ENCODE measurements around the gene SLC5A2.

Gene SLC5A2

DNA sequence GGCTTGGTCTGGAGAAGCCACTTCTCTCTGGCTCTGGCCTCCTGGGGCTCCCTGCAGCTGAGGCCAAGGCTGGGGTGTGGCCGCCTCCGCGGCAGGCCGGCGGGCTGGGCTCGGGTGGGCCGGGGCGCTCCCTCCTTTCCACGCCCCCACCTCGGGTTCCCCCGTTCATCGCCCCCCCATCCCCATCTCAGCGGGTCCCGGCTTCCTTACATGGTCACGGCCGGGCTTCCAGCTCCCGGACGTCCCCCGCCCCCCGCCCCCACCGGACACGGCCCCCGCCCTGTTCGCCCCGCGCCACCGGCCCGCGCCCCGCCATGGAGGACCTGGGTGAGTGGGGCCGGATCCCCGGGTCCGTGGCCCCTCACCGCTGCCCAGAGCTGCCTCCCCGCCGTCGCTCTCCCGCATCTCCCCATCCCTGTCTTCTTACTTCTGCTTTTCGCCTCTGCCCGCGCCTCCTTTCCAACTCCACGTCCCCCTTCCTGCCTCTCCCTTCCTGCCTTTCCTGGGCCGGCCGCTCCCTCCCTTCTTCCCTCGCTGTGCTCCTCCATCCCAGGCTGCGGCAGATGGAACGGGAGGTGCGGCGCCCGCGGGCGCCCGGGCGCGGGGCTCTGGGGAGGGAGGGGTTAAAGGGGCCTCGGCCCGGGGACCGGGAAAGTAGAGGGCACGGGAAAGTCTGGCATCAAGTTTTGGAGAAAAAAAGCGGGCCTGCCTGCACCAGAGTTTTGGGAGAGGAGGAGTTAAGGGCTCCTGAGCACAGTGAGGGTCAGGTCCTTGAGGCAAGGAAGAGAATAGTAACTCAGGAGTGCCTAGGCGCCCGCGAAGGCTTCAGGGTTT, 10.8 kb upstream of the SLC5A2 start, which contains the start of gene TGFB1I1 (continued):
- TF ChIP-seq, protein P1, sequence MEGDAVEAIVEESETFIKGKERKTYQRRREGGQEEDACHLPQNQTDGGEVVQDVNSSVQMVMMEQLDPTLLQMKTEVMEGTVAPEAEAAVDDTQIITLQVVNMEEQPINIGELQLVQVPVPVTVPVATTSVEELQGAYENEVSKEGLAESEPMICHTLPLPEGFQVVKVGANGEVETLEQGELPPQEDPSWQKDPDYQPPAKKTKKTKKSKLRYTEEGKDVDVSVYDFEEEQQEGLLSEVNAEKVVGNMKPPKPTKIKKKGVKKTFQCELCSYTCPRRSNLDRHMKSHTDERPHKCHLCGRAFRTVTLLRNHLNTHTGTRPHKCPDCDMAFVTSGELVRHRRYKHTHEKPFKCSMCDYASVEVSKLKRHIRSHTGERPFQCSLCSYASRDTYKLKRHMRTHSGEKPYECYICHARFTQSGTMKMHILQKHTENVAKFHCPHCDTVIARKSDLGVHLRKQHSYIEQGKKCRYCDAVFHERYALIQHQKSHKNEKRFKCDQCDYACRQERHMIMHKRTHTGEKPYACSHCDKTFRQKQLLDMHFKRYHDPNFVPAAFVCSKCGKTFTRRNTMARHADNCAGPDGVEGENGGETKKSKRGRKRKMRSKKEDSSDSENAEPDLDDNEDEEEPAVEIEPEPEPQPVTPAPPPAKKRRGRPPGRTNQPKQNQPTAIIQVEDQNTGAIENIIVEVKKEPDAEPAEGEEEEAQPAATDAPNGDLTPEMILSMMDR (tag by site-specific recombination; IDR thresholded peaks at IDR 0.05) = no peak
- TF ChIP-seq, protein P2, sequence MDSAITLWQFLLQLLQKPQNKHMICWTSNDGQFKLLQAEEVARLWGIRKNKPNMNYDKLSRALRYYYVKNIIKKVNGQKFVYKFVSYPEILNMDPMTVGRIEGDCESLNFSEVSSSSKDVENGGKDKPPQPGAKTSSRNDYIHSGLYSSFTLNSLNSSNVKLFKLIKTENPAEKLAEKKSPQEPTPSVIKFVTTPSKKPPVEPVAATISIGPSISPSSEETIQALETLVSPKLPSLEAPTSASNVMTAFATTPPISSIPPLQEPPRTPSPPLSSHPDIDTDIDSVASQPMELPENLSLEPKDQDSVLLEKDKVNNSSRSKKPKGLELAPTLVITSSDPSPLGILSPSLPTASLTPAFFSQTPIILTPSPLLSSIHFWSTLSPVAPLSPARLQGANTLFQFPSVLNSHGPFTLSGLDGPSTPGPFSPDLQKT (IDR thresholded peaks at IDR 0.05; ENCODE audit: borderline replicate concordance, low read depth, low read length) = no peak
- TF ChIP-seq ZNF701 (tag by site-specific recombination; IDR thresholded peaks at IDR 0.05) (no peak), ZNF354C (tag by site-specific recombination; IDR thresholded peaks at IDR 0.05; ENCODE audit: borderline replicate concordance, low read depth) (no peak), ZNF138 (tag by site-specific recombination; IDR thresholded peaks at IDR 0.05; ENCODE audit: borderline replicate concordance) (no peak), ZNF692 (tag by site-specific recombination; IDR thresholded peaks at IDR 0.05) (peak; percentile 75), ZNF600 (tag by site-specific recombination; IDR thresholded peaks at IDR 0.05) (0 out of 2 replicates have a peak, but pooled peaks have one; percentile 38), ZNF513 (tag by site-specific recombination; IDR thresholded peaks at IDR 0.05) (no peak), ZNF2 (tag by site-specific recombination; IDR thresholded peaks at IDR 0.05) (no peak), KLF7 (tag by site-specific recombination; IDR thresholded peaks at IDR 0.05; ENCODE audit: borderline replicate concordance) (0 out of 2 replicates have a peak, but pooled peaks have one; percentile 11), ZNF747 (tag by site-specific recombination; IDR thresholded peaks at IDR 0.05) (no peak), KLF16 (tag by site-specific recombination; IDR thresholded peaks at IDR 0.05) (no peak), ZNF560 (tag by site-specific recombination; IDR thresholded peaks at IDR 0.05; ENCODE audit: borderline replicate concordance) (no peak), ZNF132 (tag by site-specific recombination; IDR thresholded peaks at IDR 0.05; ENCODE audit: borderline replicate concordance) (no peak), ZNF76 (tag by site-specific recombination; IDR thresholded peaks at IDR 0.05; ENCODE audit: borderline replicate concordance, low read depth) (no peak), ZNF529 (tag by site-specific recombination; IDR thresholded peaks at IDR 0.05; ENCODE audit: insufficient replicate concordance) (no peak), IKZF3 (tag by site-specific recombination; IDR thresholded peaks at IDR 0.05) (peak; percentile 79), ZNF473 (tag by site-specific recombination; IDR thresholded peaks at IDR 0.05) (no peak), MEIS1 (CRISPR knock-in tag; IDR thresholded peaks at IDR 0.05; ENCODE audit: borderline replicate concordance) (no peak), KLF8 (tag by site-specific recombination; IDR thresholded peaks at IDR 0.05) (peak; percentile 81), ZNF274 (IDR thresholded peaks at IDR 0.05; ENCODE audit: low read length) (no peak), ZNF274 (tag by site-specific recombination; IDR thresholded peaks at IDR 0.05; ENCODE audit: borderline replicate concordance) (no peak), ZNF548 (tag by site-specific recombination; IDR thresholded peaks at IDR 0.05) (no peak), ZSCAN5A (tag by site-specific recombination; IDR thresholded peaks at IDR 0.05) (no peak), ZNF426 (tag by site-specific recombination; IDR thresholded peaks at IDR 0.05) (no peak), RBAK (tag by site-specific recombination; IDR thresholded peaks at IDR 0.05) (no peak), ZNF544 (tag by site-specific recombination; IDR thresholded peaks at IDR 0.05) (no peak), GLIS2 (tag by site-specific recombination; IDR thresholded peaks at IDR 0.05) (peak; percentile 16; the same call in 1 of the 2 replicates), ZNF140 (tag by site-specific recombination; IDR thresholded peaks at IDR 0.05) (no peak)
- TF ChIP-seq, protein P3, sequence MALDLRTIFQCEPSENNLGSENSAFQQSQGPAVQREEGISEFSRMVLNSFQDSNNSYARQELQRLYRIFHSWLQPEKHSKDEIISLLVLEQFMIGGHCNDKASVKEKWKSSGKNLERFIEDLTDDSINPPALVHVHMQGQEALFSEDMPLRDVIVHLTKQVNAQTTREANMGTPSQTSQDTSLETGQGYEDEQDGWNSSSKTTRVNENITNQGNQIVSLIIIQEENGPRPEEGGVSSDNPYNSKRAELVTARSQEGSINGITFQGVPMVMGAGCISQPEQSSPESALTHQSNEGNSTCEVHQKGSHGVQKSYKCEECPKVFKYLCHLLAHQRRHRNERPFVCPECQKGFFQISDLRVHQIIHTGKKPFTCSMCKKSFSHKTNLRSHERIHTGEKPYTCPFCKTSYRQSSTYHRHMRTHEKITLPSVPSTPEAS (tag by site-specific recombination; IDR thresholded peaks at IDR 0.05) = no peak
- TF ChIP-seq, protein P4, sequence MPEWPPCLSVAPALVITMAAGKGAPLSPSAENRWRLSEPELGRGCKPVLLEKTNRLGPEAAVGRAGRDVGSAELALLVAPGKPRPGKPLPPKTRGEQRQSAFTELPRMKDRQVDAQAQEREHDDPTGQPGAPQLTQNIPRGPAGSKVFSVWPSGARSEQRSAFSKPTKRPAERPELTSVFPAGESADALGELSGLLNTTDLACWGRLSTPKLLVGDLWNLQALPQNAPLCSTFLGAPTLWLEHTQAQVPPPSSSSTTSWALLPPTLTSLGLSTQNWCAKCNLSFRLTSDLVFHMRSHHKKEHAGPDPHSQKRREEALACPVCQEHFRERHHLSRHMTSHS (tag by site-specific recombination; IDR thresholded peaks at IDR 0.05) = no peak
